Measurements from ENCODE around the gene PPCDC. TPM values are rescaled to one million over a fixed set of nuclear protein-coding genes. Genes with fewer than 3 reads are reported as not detected.

PPCDC gene
- total RNA-seq, 2 experiments from 2014 or later = 16.3 to 18.8 TPM

DNA sequence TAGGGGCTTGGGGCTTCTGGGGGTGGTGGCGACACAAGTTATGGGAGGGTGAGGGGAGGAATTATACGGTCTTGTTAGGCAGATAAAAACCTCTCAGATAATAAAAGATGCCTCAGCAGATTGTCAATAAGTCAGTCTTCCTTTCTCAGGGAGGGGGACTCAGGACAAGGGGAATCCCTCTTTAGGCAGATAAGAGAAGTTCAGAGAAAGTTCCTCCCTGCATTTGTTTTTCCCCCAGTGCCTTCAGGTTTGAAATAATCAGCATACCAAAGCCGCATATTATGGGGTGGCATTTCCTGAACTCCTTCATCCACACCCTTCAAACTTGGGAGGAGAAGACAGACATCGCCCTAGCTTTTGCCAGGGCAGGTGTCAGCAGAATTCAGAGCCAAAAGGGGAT is 8.5 kb downstream of the PPCDC start:
- no peak overlapping the region for H3K27ac Mint-ChIP-seq
- H3K4me1 Mint-ChIP-seq (ENCODE audit: low read depth) = peaks cover 11% of the 10 kb centered on the region
- ChIA-PET CTCF (interaction anchor here (2.1 to 5.3 kb wide), 3 partner anchors 170 to 177 kb away, joined by 9 to 89 read pairs (median 18); partner anchors contain the start of gene C15orf39), POLR2A (interaction anchor here (0.6 kb wide), 1 partner anchor 1148 kb away, joined by 3 read pairs; no protein-coding TSS in a partner anchor)
- no peaks in the 10 kb centered on the region for H3K27me3 Mint-ChIP-seq
- H3K4me3 Mint-ChIP-seq = no peak overlapping the region
- intact Hi-C loops (cut with micrococcal nuclease) = no loop called here
- no peaks in the 10 kb centered on the region for H3K9me3 Mint-ChIP-seq
- peaks cover 9% of the 10 kb centered on the region for H3K36me3 Mint-ChIP-seq
- DNase-seq = no peak

DNA sequence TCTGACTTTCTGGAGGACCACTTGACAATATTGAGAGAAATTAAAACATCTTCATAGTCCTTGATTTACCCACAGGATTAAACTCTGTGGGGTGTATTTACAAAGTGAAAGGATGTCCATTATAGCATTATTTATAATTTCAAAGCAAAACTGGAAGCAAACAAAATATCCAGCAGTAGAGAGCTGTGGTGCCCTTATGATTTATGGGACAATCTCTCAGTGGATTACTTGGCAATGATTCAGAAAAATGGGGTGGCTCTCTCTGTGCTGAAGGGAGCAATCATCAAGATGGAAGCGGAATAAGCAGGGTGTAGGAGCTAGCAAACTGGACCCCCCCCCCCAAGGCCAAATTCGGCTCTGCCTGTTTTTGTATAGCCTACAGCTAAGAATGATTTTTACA is 9.0 kb downstream of the PPCDC start:
- peaks cover 15% of the 10 kb centered on the region for H3K4me1 Mint-ChIP-seq (ENCODE audit: low read depth)
- no peak overlapping the region for H3K27ac Mint-ChIP-seq
- peaks cover 11% of the 10 kb centered on the region for H3K36me3 Mint-ChIP-seq
- intact Hi-C loops (cut with micrococcal nuclease) = no loop called here
- ChIA-PET POLR2A (no interaction called here), CTCF (interaction anchor here (2.1 to 5.3 kb wide), 2 partner anchors 169 to 172 kb away, joined by 9 to 89 read pairs; partner anchors contain the start of gene C15orf39)
- no peaks in the 10 kb centered on the region for H3K9me3 Mint-ChIP-seq
- no peak overlapping the region for H3K4me3 Mint-ChIP-seq
- H3K27me3 Mint-ChIP-seq = no peaks in the 10 kb centered on the region
- DNase-seq = no peak

DNA sequence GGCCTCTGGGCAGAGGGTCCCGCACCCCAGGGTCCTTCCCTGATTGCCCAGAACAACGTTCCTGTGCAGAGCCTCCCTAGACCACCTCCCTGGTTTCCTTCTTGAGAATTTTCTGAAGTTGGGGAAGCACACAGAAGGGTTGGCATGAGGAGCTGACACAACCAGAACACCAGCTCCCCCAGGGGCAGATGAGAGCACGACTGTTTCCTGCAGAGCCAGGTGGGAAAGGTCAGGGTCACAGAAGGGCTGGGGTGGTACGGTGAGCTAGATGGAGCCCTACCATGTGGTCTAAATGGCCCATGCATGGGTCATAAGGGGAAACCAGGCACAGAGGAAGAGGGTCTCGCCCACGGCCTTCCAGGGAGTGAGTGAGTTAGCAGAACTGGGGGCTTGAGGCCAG is 10.4 kb downstream of the PPCDC start:
- Mint-ChIP-seq H3K27ac (no peak overlapping the region), H3K36me3 (peaks cover 11% of the 10 kb centered on the region), H3K4me1 (ENCODE audit: low read depth) (peaks cover 22% of the 10 kb centered on the region), H3K9me3 (no peaks in the 10 kb centered on the region), H3K27me3 (no peaks in the 10 kb centered on the region), H3K4me3 (no peak overlapping the region)
- intact Hi-C loops (cut with micrococcal nuclease) = no loop called here
- no peak for DNase-seq
- POLR2A ChIA-PET = no interaction called here
- CTCF ChIA-PET = interaction anchor here (0.6 to 4.5 kb wide), 4 partner anchors 9 to 264 kb away, joined by 3 to 20 read pairs (median 4); partner anchors contain the start of gene PPCDC

- POLR2A ChIA-PET = no interaction called here
Measured at GRCh38 chr15:75034615-75035014, 11.2 kb downstream of the PPCDC start.

DNA sequence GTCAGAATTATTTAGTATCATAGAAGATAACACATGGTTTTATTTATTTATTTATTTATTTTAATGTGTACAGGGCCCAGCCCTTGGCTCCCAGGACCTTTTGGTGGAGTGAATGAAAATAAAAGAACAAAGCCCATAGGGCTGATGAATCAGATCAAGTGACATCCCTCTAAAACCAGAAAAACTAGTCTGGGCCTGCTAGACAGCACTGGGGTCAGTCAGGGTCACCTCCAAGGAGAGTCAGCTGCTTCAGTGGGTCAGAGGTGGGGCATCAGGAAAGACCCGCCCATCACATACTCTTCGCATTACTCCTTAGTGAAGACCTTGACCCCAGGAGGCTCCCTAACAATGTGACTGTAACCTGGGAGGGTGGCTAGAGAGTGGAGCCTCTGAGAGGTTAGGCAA is 12.8 kb downstream of the PPCDC start:
- Mint-ChIP-seq H3K27ac (no peak overlapping the region), H3K4me1 (ENCODE audit: low read depth) (peaks cover 21% of the 10 kb centered on the region), H3K36me3 (peaks cover 8% of the 10 kb centered on the region), H3K4me3 (no peak overlapping the region), H3K27me3 (no peaks in the 10 kb centered on the region), H3K9me3 (no peaks in the 10 kb centered on the region)
- no peak for DNase-seq
- POLR2A ChIA-PET = interaction anchor here (0.7 to 2.1 kb wide), 3 partner anchors 13 to 194 kb away, joined by 3 to 5 read pairs (median 3); partner anchors contain the start of genes C15orf39 and PPCDC
- CTCF ChIA-PET = interaction anchor here (1.4 to 4.5 kb wide), 2 partner anchors 165 to 168 kb away, joined by 3 to 20 read pairs; partner anchors contain the start of gene C15orf39
- intact Hi-C loops (cut with micrococcal nuclease) = no loop called here

More at GRCh38 chr15:75034615-75035014, 11.2 kb downstream of the PPCDC start:
- no peaks in the 10 kb centered on the region for H3K9me3 Mint-ChIP-seq
- H3K27ac Mint-ChIP-seq = no peak overlapping the region
- DNase-seq = no peak
- H3K4me3 Mint-ChIP-seq = no peak overlapping the region
- H3K36me3 Mint-ChIP-seq = peaks cover 10% of the 10 kb centered on the region
- H3K4me1 Mint-ChIP-seq (ENCODE audit: low read depth) = peaks cover 21% of the 10 kb centered on the region
- intact Hi-C loops (cut with micrococcal nuclease) = no loop called here
- CTCF ChIA-PET = interaction anchor here (1.1 to 4.5 kb wide), 4 partner anchors 9 to 170 kb away, joined by 3 to 20 read pairs (median 5); partner anchors contain the start of genes C15orf39 and PPCDC
- no peaks in the 10 kb centered on the region for H3K27me3 Mint-ChIP-seq

DNA sequence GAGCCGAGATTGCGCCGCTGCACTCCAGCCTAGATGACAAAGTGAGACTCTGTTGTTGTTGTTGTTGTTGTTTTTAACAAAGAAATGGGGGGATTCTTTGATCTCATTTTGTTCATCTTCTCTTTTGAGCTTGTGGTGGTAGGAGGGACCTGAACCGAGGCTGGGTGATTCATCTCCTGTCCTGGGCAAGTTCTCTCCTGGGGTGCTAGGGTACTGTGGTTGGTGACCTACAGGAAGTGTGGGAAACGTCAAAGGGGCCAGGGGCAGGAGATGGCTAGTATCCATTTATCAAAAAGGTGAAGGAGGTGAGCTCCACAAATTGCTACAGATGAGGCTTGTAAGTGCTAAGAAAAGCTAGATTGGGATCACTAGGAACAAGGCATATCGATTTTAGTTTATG is 14.3 kb downstream of the PPCDC start:
- no peak overlapping the region for H3K27ac Mint-ChIP-seq
- intact Hi-C loops (cut with micrococcal nuclease) = no loop called here
- POLR2A ChIA-PET = interaction anchor here (2.1 kb wide), 1 partner anchor 14 kb away, joined by 5 read pairs; the partner anchor contains the start of gene PPCDC
- no peaks in the 10 kb centered on the region for H3K27me3 Mint-ChIP-seq
- H3K4me3 Mint-ChIP-seq = no peak overlapping the region
- CTCF ChIA-PET = interaction anchor here (1.0 to 4.5 kb wide), 5 partner anchors 8 to 167 kb away, joined by 3 to 20 read pairs (median 3); partner anchors contain the start of gene C15orf39
- no peaks in the 10 kb centered on the region for H3K9me3 Mint-ChIP-seq
- peak; percentile 33 for DNase-seq
- peaks cover 11% of the 10 kb centered on the region for H3K36me3 Mint-ChIP-seq
- H3K4me1 Mint-ChIP-seq (ENCODE audit: low read depth) = peaks cover 16% of the 10 kb centered on the region

- H3K4me3 Mint-ChIP-seq = no peak overlapping the region
- POLR2A ChIA-PET = no interaction called here
- intact Hi-C loops (cut with micrococcal nuclease) = no loop called here
Measured at GRCh38 chr15:75038231-75038630, 14.8 kb downstream of the PPCDC start.

DNA sequence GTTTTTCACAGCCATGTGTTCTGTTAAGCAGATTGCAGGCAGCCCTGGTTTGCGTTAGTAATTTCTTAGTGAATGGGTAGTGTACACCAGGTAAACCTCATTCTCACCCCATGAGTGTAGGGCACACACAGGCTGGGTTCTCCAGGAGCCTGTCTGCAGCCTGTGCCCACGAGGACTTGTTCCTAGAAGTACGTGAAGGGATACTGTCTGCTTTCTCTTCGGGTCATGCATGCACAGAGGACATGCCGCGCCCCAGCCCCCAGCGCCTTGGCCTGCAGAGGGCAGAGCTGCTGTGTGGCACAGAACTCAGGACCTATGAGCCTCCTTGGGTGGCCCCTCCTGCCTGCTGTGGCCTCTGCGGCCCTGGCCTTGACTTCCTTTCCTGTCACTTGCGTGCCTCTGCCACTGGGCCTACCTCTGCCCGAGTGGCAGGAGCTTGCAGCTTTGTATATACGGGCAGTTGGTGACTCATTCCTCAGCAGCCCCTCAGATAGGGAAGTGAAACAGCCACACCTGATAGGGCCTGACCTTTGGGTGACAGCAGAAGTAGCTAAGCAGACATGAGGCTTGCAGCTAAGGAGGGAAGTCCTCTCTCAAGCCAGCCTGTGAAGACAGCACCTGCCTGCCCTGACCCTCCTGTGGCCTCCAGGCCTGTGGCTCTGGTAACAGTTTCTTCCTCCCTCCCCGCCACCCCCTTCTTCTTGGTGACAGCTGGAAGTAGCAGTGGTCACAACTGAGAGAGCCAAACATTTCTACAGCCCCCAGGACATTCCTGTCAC is 19.5 kb downstream of the PPCDC start:
- no peak overlapping the region for H3K27ac Mint-ChIP-seq
- ChIA-PET POLR2A (interaction anchor here (0.6 kb wide), 1 partner anchor 159 kb away, joined by 4 read pairs; the partner anchor contains the start of gene C15orf39), CTCF (interaction anchor here (0.6 to 3.4 kb wide), 9 partner anchors 9 to 166 kb away, joined by 3 to 34 read pairs (median 4); partner anchors contain the start of genes C15orf39 and PPCDC)
- H3K4me3 Mint-ChIP-seq = no peak overlapping the region
- intact Hi-C loops (cut with micrococcal nuclease) = loop anchor here (1.0 kb wide), 1 partner anchor 161 kb away; no protein-coding TSS in a partner anchor
- H3K4me1 Mint-ChIP-seq (ENCODE audit: low read depth) = peaks cover 34% of the 10 kb centered on the region
- H3K36me3 Mint-ChIP-seq = peaks cover 10% of the 10 kb centered on the region
- no peaks in the 10 kb centered on the region for H3K27me3 Mint-ChIP-seq
- no peaks in the 10 kb centered on the region for H3K9me3 Mint-ChIP-seq
- peak; percentile 80 for DNase-seq

More at GRCh38 chr15:75038231-75038630, 14.8 kb downstream of the PPCDC start:
- Mint-ChIP-seq H3K9me3 (no peaks in the 10 kb centered on the region), H3K36me3 (peaks cover 11% of the 10 kb centered on the region), H3K27me3 (no peaks in the 10 kb centered on the region), H3K27ac (no peak overlapping the region), H3K4me1 (ENCODE audit: low read depth) (peaks cover 21% of the 10 kb centered on the region)
- CTCF ChIA-PET = interaction anchor here (1.3 to 4.5 kb wide), 3 partner anchors 9 to 166 kb away, joined by 3 to 20 read pairs (median 7); no protein-coding TSS in a partner anchor
- no peak for DNase-seq

DNA sequence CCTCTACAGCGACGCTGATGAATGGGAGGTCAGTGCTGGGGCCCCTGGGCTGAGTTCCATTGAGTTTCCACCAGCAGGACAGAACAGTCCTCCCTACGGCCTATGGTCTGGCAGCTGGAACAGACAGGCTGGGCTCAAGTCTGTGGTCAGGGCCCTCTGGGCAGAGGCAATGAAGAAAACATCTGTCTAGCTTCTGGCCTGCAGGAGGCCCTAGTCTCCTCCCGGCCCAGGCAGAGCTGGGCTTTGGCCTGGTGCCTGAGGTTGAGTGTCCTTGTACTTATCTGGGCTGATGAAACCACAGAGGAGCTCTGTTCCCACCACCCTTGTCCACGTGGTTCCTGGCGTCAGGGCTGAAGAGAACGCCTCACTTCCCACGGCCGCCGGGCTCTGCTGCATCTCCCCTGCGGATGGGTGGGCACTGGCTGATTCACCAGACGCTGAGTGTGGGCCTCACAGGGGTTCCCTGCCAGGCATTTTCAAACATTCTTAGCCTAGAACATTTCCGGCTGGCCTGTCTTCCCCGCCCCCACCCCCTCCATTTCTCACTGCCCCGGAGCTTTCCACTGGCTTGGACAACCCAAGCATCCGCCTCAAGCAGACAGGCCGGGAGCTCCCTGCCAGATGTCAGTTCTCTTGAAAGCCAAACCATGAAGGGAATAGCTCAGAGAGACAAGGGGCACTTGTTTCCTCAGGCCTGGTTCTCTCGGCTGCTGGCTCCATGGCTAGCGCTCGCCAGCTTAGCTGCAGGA is 20.3 kb downstream of the PPCDC start:
- Mint-ChIP-seq H3K36me3 (peaks cover 13% of the 10 kb centered on the region), H3K4me1 (ENCODE audit: low read depth) (peaks cover 31% of the 10 kb centered on the region), H3K27ac (no peak overlapping the region), H3K4me3 (no peak overlapping the region), H3K27me3 (no peaks in the 10 kb centered on the region), H3K9me3 (no peaks in the 10 kb centered on the region)
- no peak for DNase-seq
- intact Hi-C loops (cut with micrococcal nuclease) = loop anchor here (1.0 kb wide), 1 partner anchor 161 kb away; no protein-coding TSS in a partner anchor
- ChIA-PET CTCF (interaction anchor here (0.6 to 3.4 kb wide), 9 partner anchors 9 to 165 kb away, joined by 3 to 34 read pairs (median 4); partner anchors contain the start of genes C15orf39 and PPCDC), POLR2A (interaction anchor here (0.6 kb wide), 3 partner anchors 9 to 158 kb away, joined by 3 to 4 read pairs (median 3); partner anchors contain the start of gene C15orf39)

DNA sequence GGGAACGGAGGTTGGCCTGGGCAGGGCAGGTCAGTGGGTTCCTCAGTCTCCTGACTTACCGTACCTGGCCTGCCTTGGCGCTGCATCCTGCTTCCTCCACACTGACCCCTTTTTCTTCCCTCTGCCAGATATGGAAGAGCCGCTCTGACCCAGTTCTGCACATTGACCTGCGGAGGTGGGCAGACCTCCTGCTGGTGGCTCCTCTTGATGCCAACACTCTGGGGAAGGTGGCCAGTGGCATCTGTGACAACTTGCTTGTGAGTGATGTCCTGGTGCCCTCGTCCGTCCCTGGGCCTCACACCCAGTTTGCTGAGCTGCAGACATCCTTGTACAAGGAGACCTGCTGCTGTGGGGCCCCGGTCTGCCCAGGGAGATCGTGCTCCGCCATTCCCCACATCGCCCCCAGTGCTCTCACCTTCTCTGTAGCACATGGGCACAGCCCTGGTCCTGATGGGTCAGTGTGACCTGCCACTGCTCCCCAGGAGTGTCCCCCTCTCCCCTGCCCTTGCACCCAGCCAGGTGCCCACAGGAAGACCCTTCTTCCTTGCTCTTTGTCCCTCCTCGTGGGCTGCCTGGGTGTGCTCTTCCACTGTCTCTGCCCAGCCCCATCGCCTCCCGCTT is 21.0 kb downstream of the PPCDC start:
- no peak for DNase-seq
- ChIA-PET CTCF (interaction anchor here (1.0 to 3.4 kb wide), 3 partner anchors 15 to 156 kb away, joined by 3 to 34 read pairs (median 4); partner anchors contain the start of gene C15orf39), POLR2A (interaction anchor here (0.6 to 1.5 kb wide), 2 partner anchors 22 to 32 kb away, joined by 3 read pairs; no protein-coding TSS in a partner anchor)
- no peaks in the 10 kb centered on the region for H3K9me3 Mint-ChIP-seq
- no peak overlapping the region for H3K27ac Mint-ChIP-seq
- intact Hi-C loops (cut with micrococcal nuclease) = no loop called here
- H3K27me3 Mint-ChIP-seq = no peaks in the 10 kb centered on the region
- peaks cover 17% of the 10 kb centered on the region for H3K36me3 Mint-ChIP-seq
- no peak overlapping the region for H3K4me3 Mint-ChIP-seq
- H3K4me1 Mint-ChIP-seq (ENCODE audit: low read depth) = peaks cover 28% of the 10 kb centered on the region
